Measurements from ENCODE around the gene NUP210.

The NUP210 gene

GRCh38 chr3:13286873-13287272 is 133.2 kb downstream of the NUP210 start:
- no peak for DNase-seq

GRCh38 chr3:13285007-13285567 is 135.0 kb downstream of the NUP210 start:
- DNase-seq, result no peak

DNA sequence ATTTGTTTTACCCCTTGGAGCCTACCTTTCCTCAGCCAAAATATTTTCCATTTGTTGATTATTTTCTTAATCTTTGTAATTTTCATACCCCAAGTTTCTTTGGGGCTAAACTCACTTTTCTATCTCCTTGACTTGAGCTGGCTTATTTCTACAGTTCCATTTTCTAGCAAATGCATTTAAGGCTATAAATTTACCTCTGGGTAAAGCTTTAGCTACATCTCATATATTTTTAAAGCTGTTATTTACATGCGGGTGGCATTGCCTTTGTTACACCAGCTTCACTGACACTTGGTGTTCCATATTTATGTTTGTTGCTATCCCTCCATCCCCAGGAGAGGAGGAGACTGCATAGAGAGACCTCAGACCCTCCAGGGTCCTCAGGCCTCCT is 136.3 kb downstream of the NUP210 start:
- DNase-seq, result no peak

DNA sequence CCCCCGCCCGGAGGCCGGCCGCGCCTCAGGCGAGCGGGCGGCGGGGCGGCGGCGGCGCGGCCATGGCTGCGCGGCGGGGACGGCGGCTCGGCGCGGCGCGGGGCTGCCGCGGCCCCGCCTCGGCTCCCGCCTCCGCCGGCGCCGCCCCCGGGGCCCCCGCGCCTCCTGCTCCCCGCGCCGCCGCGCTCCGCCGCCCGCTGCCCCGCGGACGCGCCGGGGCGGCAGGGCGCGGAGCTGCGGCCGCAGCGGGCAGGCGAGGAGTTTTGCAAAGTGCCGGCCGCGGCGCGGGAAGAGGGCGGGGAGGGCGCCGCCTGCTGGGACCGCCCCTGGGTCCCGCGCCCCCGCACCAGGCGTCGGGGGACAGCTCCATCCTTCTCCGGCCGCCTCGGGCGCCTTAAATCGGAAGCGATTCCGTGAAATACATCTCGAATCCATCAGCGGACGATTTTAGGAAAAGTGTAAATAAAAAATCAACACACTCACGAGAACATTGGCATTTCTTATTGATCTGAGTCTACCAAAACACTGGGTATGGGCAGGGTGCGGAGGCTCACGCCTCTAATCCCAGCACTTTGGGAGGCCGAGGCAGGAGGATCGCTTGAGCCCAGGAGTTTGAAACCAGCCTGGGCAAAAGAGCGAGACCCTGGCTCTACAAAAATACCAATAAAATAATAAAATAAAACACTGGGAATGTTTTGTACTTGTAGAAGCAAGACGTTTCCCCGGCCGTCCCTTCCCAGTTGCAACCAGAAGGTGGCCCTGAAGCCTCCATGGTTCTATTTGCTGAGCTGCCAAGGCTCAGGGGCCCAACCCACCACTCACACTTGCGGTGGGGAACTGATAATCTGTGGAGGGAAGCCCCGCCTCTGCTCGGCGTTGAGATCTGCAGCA is 136.9 kb downstream of the NUP210 start:
- DNase-seq, result no peak

DNA sequence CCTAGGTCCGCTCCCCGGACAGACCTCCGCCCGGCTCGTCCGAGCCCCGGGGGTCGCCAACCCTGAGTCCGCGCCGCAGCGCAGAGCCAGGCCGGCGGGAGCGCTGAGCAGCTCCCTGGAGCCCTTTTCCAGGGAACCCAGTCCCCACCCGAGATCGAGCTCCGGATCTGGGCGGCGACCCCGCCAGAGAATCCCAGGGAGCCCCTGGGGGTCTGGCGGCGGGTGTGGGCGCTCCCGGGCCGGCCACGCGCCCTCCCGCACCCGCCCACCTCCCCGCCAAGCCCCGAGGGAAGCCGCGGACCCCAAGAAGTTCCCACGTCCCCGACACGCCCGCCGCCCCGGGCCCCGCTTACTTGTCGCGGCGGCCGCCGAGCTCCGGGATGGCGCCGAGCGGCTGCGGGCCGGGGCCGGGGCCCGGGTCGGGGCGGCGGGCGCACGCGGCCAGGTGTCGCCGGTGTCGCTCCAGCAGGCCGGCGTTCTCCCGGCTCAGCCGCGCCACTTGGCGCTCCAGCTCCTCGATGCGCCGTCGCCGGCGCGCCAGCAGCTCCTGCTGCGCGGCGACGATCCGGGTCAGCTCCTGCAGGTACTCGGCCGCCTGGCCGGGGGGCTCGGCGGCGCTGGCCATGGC is 137.7 kb downstream of the NUP210 start:
- DNase-seq, result no peak

GRCh38 chr3:13281507-13282357 is 138.4 kb downstream of the NUP210 start:
- no peak for DNase-seq

DNA sequence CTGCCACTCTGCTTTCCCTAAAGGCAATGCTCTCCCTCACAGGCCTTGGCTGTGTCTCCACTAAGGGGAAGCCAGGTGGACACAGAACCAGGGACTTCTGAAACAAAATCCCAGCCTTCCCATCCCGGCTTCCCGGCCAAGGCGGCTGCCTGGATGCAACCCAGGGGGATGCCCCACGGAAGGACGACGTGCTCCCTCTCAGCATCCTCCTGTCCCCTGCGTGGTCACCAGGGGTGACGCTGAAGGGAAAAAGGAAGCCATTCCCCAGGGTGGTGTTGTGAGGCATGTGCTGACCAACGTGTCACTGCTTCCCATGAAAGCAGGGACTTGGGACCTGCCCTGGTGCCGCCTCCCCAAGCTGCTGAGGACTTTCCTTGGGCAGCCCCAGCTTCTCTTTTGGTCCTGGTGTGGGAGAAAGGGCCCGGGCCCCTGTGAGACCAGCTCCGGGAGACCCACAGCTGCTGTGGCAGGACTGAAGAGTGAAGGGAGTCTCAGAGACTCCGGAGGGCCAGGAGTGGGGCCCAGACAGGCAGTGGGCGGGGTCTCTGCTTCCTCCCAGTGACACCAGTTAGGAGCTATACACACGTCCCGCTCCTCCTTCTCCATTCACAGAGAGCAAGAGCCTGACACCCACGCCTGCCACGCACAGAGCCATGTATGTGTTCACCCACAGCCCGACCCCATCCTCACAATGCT is 139.2 kb downstream of the NUP210 start:
- no peak for DNase-seq

- DNase-seq, result no peak
These were observed 139.9 kb downstream of the NUP210 start for GRCh38 chr3:13280122-13280790.

GRCh38 chr3:13279532-13279910 is 140.6 kb downstream of the NUP210 start:
- no peak for DNase-seq

GRCh38 chr3:13278783-13279531 is 141.2 kb downstream of the NUP210 start:
- no peak for DNase-seq

- DNase-seq, result no peak
These were observed 142.1 kb downstream of the NUP210 start for GRCh38 chr3:13277860-13278531.

DNA sequence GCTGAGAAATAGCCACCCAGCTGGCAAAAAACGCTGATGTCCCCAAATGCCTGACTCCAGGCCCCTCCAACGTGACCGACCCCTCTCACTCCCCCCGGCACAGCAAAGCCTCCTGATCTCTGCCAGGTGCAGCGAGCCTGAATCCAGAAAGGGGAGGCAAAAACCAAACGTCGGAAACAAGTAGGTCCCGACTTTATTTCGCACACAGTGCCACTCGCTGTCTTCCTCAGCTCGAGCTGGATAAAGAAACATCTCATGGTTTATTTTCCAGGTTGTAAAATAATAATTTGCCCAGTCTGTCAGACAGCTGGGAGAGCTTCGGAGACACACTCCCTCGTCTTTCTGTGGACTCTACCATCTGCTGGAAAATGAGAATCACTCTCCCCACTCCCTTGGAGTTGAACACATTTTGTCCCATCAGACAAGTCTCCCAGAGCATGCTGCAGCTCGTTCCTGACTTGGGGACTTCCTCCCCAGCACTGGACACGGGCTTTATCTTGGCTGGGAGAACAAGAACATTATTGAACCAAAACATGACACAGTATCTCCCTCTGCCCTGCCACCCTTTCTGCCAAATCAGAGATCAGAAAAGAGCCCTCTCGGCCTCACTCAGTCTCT is 142.8 kb downstream of the NUP210 start:
- no peak for DNase-seq

DNA sequence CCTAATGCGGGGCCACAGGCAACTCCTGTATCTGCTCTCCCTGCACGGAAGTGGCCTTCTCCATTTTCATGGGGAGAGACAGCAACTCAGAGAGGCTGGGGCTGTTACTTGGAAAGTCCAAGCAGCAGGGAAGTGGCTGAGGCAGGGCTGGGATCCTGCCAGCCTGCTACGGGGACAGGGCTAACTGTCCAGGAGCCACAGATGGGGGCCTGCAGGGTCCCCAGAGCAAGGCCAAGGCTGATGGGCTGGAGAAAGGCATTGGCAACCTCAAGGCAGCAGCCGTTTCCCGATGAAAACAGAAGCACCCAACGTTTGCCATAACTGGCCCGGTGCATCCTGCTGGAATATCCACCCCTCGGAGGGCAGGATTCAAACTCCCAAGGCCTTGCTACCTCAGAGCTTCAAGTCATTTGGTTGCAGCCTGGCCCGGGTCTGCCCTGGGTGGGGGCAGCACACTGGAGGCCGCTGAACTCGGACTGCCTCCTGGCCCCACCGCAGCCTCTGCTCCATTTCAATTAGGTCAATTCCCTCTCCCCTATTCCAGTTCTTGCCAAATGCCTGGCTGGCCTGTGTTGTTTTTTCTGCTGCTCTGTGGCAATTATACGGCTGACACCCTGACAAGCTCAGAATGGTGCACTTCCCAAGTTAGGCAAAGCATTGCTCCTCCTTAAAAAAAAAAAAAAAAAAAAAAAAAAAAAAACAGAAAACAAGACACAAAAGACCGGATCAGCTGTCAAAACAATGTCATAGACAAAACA is 143.5 kb downstream of the NUP210 start:
- DNase-seq, result no peak

DNA sequence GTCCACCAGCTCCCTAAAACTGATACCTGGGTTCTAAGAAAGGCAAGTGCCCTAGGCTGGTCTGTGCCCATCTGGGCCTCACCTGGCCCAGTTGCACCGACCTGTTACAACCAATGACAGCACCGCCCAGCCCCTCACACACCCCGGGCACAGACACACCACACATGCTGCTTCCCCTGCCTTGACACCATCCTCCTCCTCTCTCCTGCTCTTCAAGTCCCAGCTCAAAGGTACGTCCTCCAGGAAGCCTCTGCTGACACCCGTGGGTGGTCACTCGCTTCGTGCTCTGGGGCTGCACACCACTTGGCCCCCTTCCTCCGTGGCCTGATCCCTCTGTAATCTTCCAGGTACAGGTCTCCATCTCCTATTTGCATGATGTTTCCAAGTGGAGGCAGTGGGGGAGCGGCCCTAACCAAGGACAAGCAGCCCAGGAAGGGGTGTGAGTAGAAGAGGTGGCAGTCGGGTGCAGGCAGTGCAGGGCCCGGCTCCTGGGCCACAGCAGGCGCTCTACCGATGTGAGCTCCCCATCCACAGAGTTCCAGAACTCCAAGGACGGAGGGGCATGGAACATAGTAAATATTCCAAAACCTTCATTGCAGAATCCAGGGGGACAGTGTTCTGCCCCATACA is 144.6 kb downstream of the NUP210 start:
- DNase-seq, result no peak

DNA sequence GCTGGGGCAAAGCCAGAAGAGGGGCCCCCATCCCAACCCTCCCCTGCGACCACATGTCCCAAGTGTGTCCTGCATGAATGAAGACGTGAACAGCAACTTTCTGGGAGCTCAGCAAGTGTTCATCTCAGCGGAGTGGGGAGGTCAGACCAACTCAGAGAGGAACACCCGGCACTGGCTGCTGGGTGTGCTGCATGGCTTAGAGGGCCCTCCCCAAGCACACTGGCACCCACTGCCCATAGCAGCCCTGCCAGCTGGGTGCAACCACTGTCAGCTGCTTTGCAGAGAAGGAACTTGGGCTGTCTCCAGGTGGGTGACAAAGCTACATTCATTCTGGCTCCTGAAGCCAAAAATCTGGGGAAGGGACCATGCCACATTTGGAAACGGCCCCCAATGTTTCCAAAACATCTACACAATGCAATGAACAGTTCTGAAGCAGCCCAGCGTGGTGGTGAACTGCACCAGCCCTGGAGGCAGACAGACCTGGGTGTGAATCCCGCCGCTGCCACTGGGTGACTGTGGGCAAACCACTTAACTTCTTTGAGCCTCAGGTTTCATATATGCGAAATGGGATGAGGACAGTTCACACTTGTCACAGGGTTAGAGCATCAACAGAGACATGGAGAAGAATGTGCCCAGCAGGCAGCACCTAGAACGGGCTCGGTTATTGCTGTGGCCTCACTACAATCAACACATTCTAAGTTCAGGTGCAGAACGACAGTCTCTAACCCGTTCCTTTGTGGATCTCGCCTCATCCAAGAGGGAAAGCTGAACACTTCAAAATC is 145.4 kb downstream of the NUP210 start:
- DNase-seq, result no peak

- no peak for DNase-seq
These were observed 146.0 kb downstream of the NUP210 start for GRCh38 chr3:13274125-13274524.

DNA sequence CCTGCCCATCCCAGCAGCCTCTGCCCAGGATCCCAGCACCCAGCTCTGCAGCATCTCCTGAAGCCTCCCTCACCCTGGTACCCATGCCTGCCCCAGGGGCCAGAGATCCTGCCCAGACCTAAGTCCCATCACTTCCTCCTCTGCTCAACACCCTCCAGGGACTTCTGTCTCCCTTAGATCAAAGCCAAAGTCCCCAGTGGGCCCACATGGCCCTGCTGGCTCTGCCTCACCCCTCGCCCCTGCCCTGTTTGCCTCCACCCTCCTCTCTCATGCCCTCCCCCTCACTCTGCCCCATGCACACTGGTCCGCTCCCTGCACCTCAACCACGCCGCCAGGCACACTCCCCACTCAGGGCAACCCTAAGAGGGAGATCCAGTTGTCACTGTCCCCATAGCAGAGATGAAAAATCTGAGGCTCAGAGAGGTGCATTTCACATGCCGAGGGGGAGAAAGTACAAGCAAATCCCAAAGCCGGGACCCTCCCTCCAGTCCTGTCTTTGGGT is 146.5 kb downstream of the NUP210 start:
- DNase-seq, result no peak

All from NK-92 treated with Interleukin-12 subunit alpha and Interleukin-12 subunit beta, amount 100 ng/mL, for 24 hours (cell line).